Measurements from ENCODE around the gene UBXN11. TPM values are rescaled to one million over a fixed set of nuclear protein-coding genes. Genes with fewer than 3 reads are reported as not detected.
"Not testable (repeated sequence)": the region's sequence is repeated elsewhere in the genome, so short reads cannot be mapped to it uniquely, and the experiment has no call there.

UBXN11 gene
- total and polyA plus RNA-seq, 9 donors = 3.6 to 37.0 (median 26.0) TPM

DNA sequence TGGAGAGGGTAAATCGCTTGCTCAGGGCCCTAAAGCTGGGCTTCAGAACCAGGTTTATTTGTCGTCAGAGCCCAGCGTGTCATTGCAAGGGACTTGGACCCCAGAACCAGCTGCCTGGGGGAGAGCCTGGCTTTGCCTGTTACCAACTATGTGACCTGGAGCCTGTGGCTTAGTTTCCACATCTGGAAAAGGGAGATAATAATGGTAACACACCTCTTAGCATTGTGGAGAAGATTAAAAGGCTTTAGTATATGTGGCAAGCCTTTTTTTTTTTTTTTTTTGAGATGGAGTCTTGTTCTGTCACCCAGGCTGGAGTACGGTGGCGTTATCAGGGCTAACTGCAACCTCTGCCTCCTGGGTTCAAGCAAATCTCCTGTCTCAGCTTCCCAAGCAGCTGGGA is 23.8 kb upstream of the UBXN11 start:
- TF ChIP-seq, protein P1, sequence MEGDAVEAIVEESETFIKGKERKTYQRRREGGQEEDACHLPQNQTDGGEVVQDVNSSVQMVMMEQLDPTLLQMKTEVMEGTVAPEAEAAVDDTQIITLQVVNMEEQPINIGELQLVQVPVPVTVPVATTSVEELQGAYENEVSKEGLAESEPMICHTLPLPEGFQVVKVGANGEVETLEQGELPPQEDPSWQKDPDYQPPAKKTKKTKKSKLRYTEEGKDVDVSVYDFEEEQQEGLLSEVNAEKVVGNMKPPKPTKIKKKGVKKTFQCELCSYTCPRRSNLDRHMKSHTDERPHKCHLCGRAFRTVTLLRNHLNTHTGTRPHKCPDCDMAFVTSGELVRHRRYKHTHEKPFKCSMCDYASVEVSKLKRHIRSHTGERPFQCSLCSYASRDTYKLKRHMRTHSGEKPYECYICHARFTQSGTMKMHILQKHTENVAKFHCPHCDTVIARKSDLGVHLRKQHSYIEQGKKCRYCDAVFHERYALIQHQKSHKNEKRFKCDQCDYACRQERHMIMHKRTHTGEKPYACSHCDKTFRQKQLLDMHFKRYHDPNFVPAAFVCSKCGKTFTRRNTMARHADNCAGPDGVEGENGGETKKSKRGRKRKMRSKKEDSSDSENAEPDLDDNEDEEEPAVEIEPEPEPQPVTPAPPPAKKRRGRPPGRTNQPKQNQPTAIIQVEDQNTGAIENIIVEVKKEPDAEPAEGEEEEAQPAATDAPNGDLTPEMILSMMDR (IDR thresholded peaks at IDR 0.05) = no peak
- TF ChIP-seq EP300 (IDR thresholded peaks at IDR 0.05) (no peak), POLR2A (IDR thresholded peaks at IDR 0.05) (no peak)
- intact Hi-C loops (cut with DNase I) = no loop called here
- H3K27me3 ChIP-seq = no peaks in the 10 kb centered on the region
- no peaks in the 10 kb centered on the region for H3K9me3 ChIP-seq
- 79 to 82% (median 82%) methylated on average over 5 of the region's 5 CpGs for WGBS, 3 donors
- no peak overlapping the region for H3K27ac ChIP-seq
- H3K36me3 ChIP-seq = no peaks in the 10 kb centered on the region
- no peak for DNase-seq
- no peaks in the 10 kb centered on the region for H3K4me1 ChIP-seq (ENCODE audit: insufficient read depth)
- H3K4me3 ChIP-seq = no peak overlapping the region

DNA sequence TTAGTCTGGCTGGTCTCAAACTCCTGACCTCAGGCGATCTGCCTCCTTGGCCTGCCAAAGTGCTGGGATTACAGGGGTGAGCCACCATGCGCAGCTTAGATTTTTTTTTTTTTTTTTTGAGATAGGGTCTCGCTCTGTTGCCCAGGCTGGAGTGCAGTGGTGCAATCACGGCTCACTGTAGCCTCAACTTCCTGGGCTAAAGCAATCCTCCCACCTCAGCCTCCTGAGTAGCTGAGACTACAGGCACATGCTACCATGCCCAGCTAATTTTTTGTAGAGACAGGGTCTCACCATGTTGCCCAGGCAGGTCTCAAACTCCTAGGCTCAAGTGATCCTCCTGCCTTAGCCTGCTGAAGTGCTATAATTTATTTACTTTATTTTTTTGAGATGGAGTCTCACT is 22.9 kb upstream of the UBXN11 start:
- H3K9me3 ChIP-seq; H3K36me3 ChIP-seq; H3K4me3 ChIP-seq; H3K27me3 ChIP-seq; DNase-seq; H3K27ac ChIP-seq; H3K4me1 ChIP-seq (ENCODE audit: insufficient read depth): not testable (repeated sequence)
- intact Hi-C loops (cut with DNase I) = loop anchor here in 1 of 4 donors (10.0 kb wide), 1 partner anchor 225 kb away; no protein-coding TSS in a partner anchor
- WGBS, 3 donors = 89 to 94% (median 92%) methylated on average over 4 of the region's 4 CpGs

DNA sequence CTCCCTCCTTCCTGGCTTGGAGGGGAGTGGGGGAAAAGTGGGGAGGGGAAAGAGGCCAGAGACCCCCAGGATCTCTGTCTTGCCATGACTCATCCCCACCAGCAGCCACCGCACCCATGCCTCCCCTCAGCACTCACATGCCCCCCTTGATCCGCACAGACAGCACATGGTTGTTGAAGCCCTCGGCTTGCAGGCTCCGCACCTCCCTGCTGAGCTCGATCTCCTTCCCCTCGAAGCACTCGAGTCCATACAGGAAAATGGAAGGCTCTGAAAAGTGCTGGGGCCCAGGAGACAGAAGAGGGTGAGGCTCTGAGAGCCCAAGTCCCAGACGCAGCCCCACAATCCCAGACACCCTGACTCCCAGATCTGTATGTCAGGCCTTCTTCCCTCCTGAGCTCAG is 22.2 kb upstream of the UBXN11 start:
- Histone ChIP-seq H3K4me1 (ENCODE audit: insufficient read depth) (no peaks in the 10 kb centered on the region), H3K27me3 (no peaks in the 10 kb centered on the region), H3K9me3 (no peaks in the 10 kb centered on the region), H3K36me3 (no peaks in the 10 kb centered on the region), H3K4me3 (no peak overlapping the region), H3K27ac (no peak overlapping the region)
- intact Hi-C loops (cut with DNase I) = loop anchor here in 1 of 4 donors (10.0 kb wide), 1 partner anchor 224 kb away; no protein-coding TSS in a partner anchor
- no peak for TF ChIP-seq EP300 (IDR thresholded peaks at IDR 0.05)
- WGBS, 3 donors = 64 to 71% (median 69%) methylated on average over 8 of the region's 8 CpGs
- DNase-seq = no peak

DNA sequence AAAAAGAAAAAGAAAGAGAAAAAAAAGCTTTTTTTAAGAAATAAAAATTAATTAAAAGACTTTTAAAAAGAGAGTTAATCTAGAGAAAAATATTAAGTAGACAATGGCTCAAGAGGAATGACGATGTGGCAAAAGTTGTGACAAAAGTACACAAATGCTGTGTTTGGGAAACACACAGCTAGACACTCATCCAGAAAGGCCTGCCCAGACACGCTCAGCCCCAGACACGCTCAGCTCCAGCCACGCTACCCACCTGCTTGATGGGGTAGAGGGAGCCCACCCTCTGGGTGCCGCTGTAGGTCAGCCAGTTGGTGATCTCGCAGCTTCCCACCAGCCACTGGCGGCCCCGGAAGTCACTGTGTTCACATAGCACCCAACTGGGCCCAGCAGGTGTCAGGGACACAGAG is 21.5 kb upstream of the UBXN11 start:
- 74 to 85% (median 83%) methylated on average over 8 of the region's 8 CpGs for WGBS, 3 donors
- Histone ChIP-seq H3K4me3 (no peak overlapping the region), H3K27ac (no peak overlapping the region), H3K9me3 (no peaks in the 10 kb centered on the region), H3K27me3 (no peaks in the 10 kb centered on the region), H3K4me1 (ENCODE audit: insufficient read depth) (no peaks in the 10 kb centered on the region), H3K36me3 (no peaks in the 10 kb centered on the region)
- no peak for TF ChIP-seq EP300 (IDR thresholded peaks at IDR 0.05)
- no peak for TF ChIP-seq POLR2A (IDR thresholded peaks at IDR 0.05)
- TF ChIP-seq, protein P1 (IDR thresholded peaks at IDR 0.05) = no peak
- no peak for DNase-seq
- intact Hi-C loops (cut with DNase I) = loop anchor here in 1 of 4 donors (10.0 kb wide), 1 partner anchor 223 kb away; no protein-coding TSS in a partner anchor

DNA sequence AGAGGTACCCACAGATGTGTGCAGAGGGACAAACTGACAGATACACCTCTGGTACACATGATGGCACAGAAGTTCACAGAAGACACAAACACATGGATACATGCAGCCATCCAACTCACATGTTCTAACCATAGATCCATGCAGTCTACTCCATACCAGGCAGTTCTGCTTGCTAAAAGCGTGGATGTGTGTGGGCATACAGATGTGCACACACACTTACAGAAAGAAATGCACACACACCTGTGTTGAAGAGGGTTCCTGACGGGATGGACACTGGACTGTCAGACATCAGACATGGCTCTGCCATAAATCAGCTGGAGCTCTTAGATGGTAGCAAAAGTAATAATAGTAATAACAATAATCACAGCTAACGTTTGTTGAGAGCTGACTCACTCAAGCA is 18.1 kb upstream of the UBXN11 start:
- no peaks in the 10 kb centered on the region for H3K27me3 ChIP-seq
- WGBS, 3 donors = 68 to 80% (median 70%) methylated on average over 3 of the region's 3 CpGs

More for the DNA sequence above, 18.1 kb upstream of the UBXN11 start:
- H3K4me1 ChIP-seq (ENCODE audit: insufficient read depth) = no peaks in the 10 kb centered on the region
- no peak overlapping the region for H3K27ac ChIP-seq
- TF ChIP-seq, protein P1 (IDR thresholded peaks at IDR 0.05) = no peak
- TF ChIP-seq POLR2A (IDR thresholded peaks at IDR 0.05) (no peak), EP300 (IDR thresholded peaks at IDR 0.05) (no peak)
- H3K9me3 ChIP-seq = no peaks in the 10 kb centered on the region
- H3K4me3 ChIP-seq = no peak overlapping the region
- intact Hi-C loops (cut with DNase I) = loop anchor here in 2 of 4 donors (5.0 to 10.0 kb wide), 2 partner anchors 220 to 222 kb away; no protein-coding TSS in a partner anchor
- no peak for DNase-seq
- no peaks in the 10 kb centered on the region for H3K36me3 ChIP-seq
